B cell (primary cell): ENCODE data around the gene ANGPT4. TPM values are rescaled to one million over a fixed set of nuclear protein-coding genes. Genes with fewer than 3 reads are reported as not detected.

Experiments used
- ATAC-seq: fragments of 200-7000 bp; cut with Tn5 transposase; one replicate; pipeline ENCODE4 v1.10.0; 2021; ENCODE audit warnings: low read depth, mild to moderate bottlenecking, moderate number of reproducible peaks, moderate library complexity
- CTCF ChIA-PET: fragments of 350-600 bp; sonication (Branson Sonifier 250); formaldehyde crosslinking; loops from one replicate; lab custom pipeline; 2021; ENCODE audit warnings: antibody characterized with exemption, inconsistent platforms; lab: Charles Lee
- POLR2A ChIA-PET: fragments of 350-600 bp; sonication (Branson Sonifier 250); formaldehyde crosslinking; loops from one replicate; lab custom pipeline; 2021; ENCODE audit warnings: antibody characterized with exemption; lab: Charles Lee
- DNase-seq: peaks from one replicate; pipeline ENCODE4 v3.0.0; 2013
- H2AFZ ChIP-seq: 2 replicates; pipeline ENCODE4 v1.6.1; 2012; ENCODE audit warnings: mild to moderate bottlenecking, low read depth, low read length; ENCODE audit not compliant: insufficient read depth, poor library complexity, severe bottlenecking
- H3K27ac ChIP-seq, 2 donors: 1 replicate in 1 of 2; 2 replicates in 1 of 2; pipeline ENCODE4 v1.5.1; 2012 to 2013; ENCODE audit warnings: low read length in 2 of 2, mild to moderate bottlenecking in 2 of 2, moderate library complexity in 1 of 2
- H3K27me3 ChIP-seq, 4 experiments: fragments of 200-600 bp in 1 of 4; sonication (generic) in 1 of 4; replicated peaks in 1 of 4; 1 replicate in 2 of 4; 2 replicates in 2 of 4; pipeline versions ENCODE4 v1.6.1 to v1.7.0; 2013 to 2016; ENCODE audit warnings: low read length in 3 of 4, mild to moderate bottlenecking in 2 of 4, mixed read lengths in 1 of 4, moderate library complexity in 1 of 4; ENCODE audit not compliant: insufficient read depth in 4 of 4, control insufficient read depth in 3 of 4; ENCODE audit errors: control extremely low read depth in 1 of 4
- H3K36me3 ChIP-seq, 2 experiments: replicated peaks in 1 of 2; 1 replicate in 1 of 2; 2 replicates in 1 of 2; pipeline versions ENCODE4 v1.6.1 to v1.7.1; 2013; ENCODE audit warnings: low read length in 1 of 2; ENCODE audit not compliant: insufficient read depth in 2 of 2, control insufficient read depth in 1 of 2; ENCODE audit errors: control extremely low read depth in 1 of 2, extremely low read depth in 1 of 2
- H3K4me1 ChIP-seq, 2 donors: fragments of 200-600 bp in 1 of 2; sonication (generic) in 1 of 2; 1 replicate in 1 of 2; 2 replicates in 1 of 2; pipeline versions ENCODE4 v1.5.1 to v1.6.1; 2013 to 2017; ENCODE audit warnings: low read length in 2 of 2; ENCODE audit not compliant: control insufficient read depth in 2 of 2, insufficient read depth in 2 of 2
- H3K4me2 ChIP-seq: replicated peaks from 2 replicates; pipeline ENCODE3; 2012; ENCODE audit warnings: mild to moderate bottlenecking, low read depth, low read length; ENCODE audit not compliant: poor library complexity, severe bottlenecking
- H3K4me3 ChIP-seq, 5 experiments: fragments of 200-600 bp in 1 of 5; sonication (generic) in 1 of 5; 1 replicate in 3 of 5; 2 replicates in 2 of 5; pipeline versions ENCODE4 v1.5.1 to v1.7.0; 2011 to 2016; ENCODE audit warnings: low read length in 4 of 5, mild to moderate bottlenecking in 4 of 5, low read depth in 2 of 5, control low read depth in 1 of 5, moderate library complexity in 1 of 5; ENCODE audit not compliant: insufficient read depth in 1 of 5; ENCODE audit errors: control extremely low read depth in 1 of 5, extremely low read depth in 1 of 5
- H3K79me2 ChIP-seq: fragments of 200-600 bp; sonication (generic); one replicate; pipeline ENCODE4 v1.6.0; 2016; ENCODE audit warnings: low read length; ENCODE audit not compliant: control insufficient read depth, insufficient read depth
- H3K9ac ChIP-seq: fragments of 200-600 bp; sonication (generic); 2 replicates; pipeline ENCODE4 v1.6.1; 2017; ENCODE audit warnings: mild to moderate bottlenecking, low read length, moderate library complexity
- H3K9me3 ChIP-seq, 3 donors: one replicate each; pipeline versions ENCODE4 v1.6.1 to v1.7.1; 2013; ENCODE audit warnings: low read length in 2 of 3; ENCODE audit not compliant: control insufficient read depth in 2 of 3, insufficient read depth in 1 of 3; ENCODE audit errors: control extremely low read depth in 1 of 3
- H4K20me1 ChIP-seq: 2 replicates; pipeline ENCODE4 v1.6.0; 2012; ENCODE audit warnings: mild to moderate bottlenecking, low read length; ENCODE audit not compliant: insufficient read depth, control insufficient read depth, poor library complexity, severe bottlenecking
- H3K27ac Mint-ChIP-seq: one replicate; pipeline ENCODE4 v1.8.0; 2021; ENCODE audit warnings: mixed read lengths
- H3K27me3 Mint-ChIP-seq: one replicate; pipeline ENCODE4 v1.8.0; 2021; ENCODE audit warnings: mixed read lengths
- H3K4me1 Mint-ChIP-seq: one replicate; pipeline ENCODE4 v1.8.0; 2021; ENCODE audit warnings: mixed read lengths
- H3K4me3 Mint-ChIP-seq: one replicate; pipeline ENCODE4 v1.8.0; 2021; ENCODE audit warnings: mixed read lengths
- H3K9me3 Mint-ChIP-seq: one replicate; pipeline ENCODE4 v1.8.0; 2022; ENCODE audit warnings: mixed read lengths; ENCODE audit not compliant: insufficient read depth
- EZH2 ChIP-seq: IDR thresholded peaks from 2 replicates; pipeline ENCODE4 v1.6.1; 2012; ENCODE audit warnings: borderline replicate concordance, low read depth, mild to moderate bottlenecking, moderate library complexity, low read length; ENCODE audit not compliant: insufficient read depth, poor library complexity, severe bottlenecking
- WGBS: methylation state at CpG from one replicate; pipeline ENCODE4 v1.1.5; 2013; ENCODE audit warnings: missing lambda C conversion rate; ENCODE audit not compliant: insufficient coverage; 5-methylcytosine and 5-hydroxymethylcytosine counted together
- intact Hi-C: fragments of 100-400 bp; cut with micrococcal nuclease; formaldehyde crosslinking; loops from one replicate; pipeline ENCODE4 v1.10.0; 2022
- polyA plus RNA-seq: library from polyadenylated mRNA; depleted of rRNA; stranded (reverse); fragments of >200 nt; gene quantifications from 2 replicates; pipeline ENCODE4 v1.2.3, GENCODE V29; 2012
- total RNA-seq, 2 donors: library from RNA; stranded (reverse); fragments of 120-200 nt in 1 of 2; gene quantifications; 1 replicate in 1 of 2; 2 replicates in 1 of 2; pipeline versions ENCODE4 v1.2.3 to v1.2.4, GENCODE V29; 2013 to 2022
- TF ChIP-seq, protein P1 (sequence below): fragments of 200-600 bp; IDR thresholded peaks from one replicate; pipeline ENCODE4 v1.8.0; 2022; ENCODE audit warnings: antibody characterized with exemption, mild to moderate bottlenecking

The ANGPT4 gene
- total and polyA plus RNA-seq, 2 donors (not counting 1 experiment from before 2014, with no cell fraction given): not detected

DNA sequence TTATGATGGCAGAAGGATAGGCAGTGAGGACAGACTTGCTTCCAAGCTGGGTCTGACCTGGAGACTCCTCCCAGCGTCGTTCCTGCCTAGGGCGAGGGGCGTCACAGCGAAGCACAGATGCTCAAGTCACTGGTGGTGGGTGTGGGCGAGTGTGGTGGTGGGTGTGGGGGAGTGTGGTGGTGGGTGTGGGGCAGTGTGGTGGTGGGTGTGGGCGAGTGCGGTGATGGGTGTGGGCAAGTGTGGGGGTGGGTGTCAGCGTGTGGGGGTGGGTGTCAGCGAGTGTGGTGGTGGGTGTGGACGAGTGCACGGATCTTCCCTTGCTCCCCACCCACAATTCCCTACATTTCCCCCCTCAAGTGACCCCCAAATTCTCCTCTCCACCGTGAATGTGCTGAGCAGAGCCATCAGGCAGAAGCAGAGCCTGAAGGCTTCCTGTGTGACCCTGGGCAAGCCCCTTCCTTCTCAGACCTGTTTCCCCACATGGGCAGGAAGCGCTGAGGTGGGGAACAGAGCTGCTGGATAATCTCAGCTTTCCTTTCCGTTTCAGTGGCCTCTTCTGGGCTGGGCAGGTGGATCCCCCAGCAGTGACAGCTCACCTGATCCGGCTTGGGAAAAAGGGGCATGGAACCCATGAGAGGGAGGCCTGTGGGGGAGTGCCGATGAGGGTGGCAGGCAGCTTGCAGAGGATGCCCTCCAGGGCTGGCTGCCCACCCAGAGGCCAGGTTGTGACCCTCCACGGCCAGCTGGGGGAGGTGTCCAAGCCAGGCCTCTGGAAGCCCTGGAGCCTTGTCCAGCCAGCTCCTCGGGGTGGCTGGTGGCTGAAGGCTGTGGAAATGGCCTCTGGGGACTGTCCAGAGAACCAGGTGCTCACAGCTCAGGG is 43.0 kb upstream of the ANGPT4 start:
- H3K36me3 ChIP-seq: no peaks in the 10 kb centered on the region
- no peak overlapping the region for H2AFZ ChIP-seq
- H3K4me1 Mint-ChIP-seq: peaks cover 2% of the 10 kb centered on the region
- H3K4me3 ChIP-seq: no peak overlapping the region
- H3K27me3 Mint-ChIP-seq: peaks cover 31% of the 10 kb centered on the region
- ChIA-PET CTCF (interaction anchor here (0.6 to 6.0 kb wide), 7 partner anchors 14 to 253 kb away, joined by 3 to 301 read pairs (median 8); partner anchors contain the start of gene FAM110A), POLR2A (no interaction called here)
- intact Hi-C loops: loop anchor here (5.0 kb wide), 1 partner anchor 253 kb away; no protein-coding TSS in a partner anchor
- peaks cover 4 to 5% of the 10 kb centered on the region in 2 donors for H3K4me1 ChIP-seq
- WGBS: 67% methylated on average over 13 of the region's 19 CpGs
- no peaks in the 10 kb centered on the region for H4K20me1 ChIP-seq
- no peak overlapping the region for H3K27ac Mint-ChIP-seq
- H3K4me2 ChIP-seq: no peak overlapping the region
- H3K4me3 Mint-ChIP-seq: no peak overlapping the region
- H3K9me3 Mint-ChIP-seq: no peaks in the 10 kb centered on the region
- peaks cover 0 to 34% (median 3%) of the 10 kb centered on the region in 4 experiments for H3K27me3 ChIP-seq
- DNase-seq (no peak), ATAC-seq (no peak)
- no peaks in the 10 kb centered on the region for H3K79me2 ChIP-seq
- no peak overlapping the region for H3K9ac ChIP-seq
- H3K27ac ChIP-seq: no peak overlapping the region
- TF ChIP-seq EZH2: no peak
- TF ChIP-seq, protein P1, sequence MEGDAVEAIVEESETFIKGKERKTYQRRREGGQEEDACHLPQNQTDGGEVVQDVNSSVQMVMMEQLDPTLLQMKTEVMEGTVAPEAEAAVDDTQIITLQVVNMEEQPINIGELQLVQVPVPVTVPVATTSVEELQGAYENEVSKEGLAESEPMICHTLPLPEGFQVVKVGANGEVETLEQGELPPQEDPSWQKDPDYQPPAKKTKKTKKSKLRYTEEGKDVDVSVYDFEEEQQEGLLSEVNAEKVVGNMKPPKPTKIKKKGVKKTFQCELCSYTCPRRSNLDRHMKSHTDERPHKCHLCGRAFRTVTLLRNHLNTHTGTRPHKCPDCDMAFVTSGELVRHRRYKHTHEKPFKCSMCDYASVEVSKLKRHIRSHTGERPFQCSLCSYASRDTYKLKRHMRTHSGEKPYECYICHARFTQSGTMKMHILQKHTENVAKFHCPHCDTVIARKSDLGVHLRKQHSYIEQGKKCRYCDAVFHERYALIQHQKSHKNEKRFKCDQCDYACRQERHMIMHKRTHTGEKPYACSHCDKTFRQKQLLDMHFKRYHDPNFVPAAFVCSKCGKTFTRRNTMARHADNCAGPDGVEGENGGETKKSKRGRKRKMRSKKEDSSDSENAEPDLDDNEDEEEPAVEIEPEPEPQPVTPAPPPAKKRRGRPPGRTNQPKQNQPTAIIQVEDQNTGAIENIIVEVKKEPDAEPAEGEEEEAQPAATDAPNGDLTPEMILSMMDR: no peak
- peaks cover 0 to 6% (median 0%) of the 10 kb centered on the region in 3 donors for H3K9me3 ChIP-seq
